ENCODE data around the gene ANXA8L1. TPM values are rescaled to one million over a fixed set of nuclear protein-coding genes. Genes with fewer than 3 reads are reported as not detected.
"Not testable (repeated sequence)": the region's sequence is repeated elsewhere in the genome, so short reads cannot be mapped to it uniquely, and the experiment has no call there.

The ANXA8L1 gene
- polyA plus RNA-seq, 1 experiment: 0.54 TPM

GRCh38 chr10:46329690-46330016, 45.9 kb upstream of the ANXA8L1 start:
- Histone ChIP-seq H3K36me3 (ENCODE audit: control insufficient read depth, insufficient read depth, low read length) (no peaks in the 10 kb centered on the region), H3K4me3 (ENCODE audit: low read depth, low read length) (no peak overlapping the region), H3K27me3 (ENCODE audit: control insufficient read depth, insufficient read depth, low read length) (peaks cover 3% of the 10 kb centered on the region)
- TF ChIP-seq, protein P1, sequence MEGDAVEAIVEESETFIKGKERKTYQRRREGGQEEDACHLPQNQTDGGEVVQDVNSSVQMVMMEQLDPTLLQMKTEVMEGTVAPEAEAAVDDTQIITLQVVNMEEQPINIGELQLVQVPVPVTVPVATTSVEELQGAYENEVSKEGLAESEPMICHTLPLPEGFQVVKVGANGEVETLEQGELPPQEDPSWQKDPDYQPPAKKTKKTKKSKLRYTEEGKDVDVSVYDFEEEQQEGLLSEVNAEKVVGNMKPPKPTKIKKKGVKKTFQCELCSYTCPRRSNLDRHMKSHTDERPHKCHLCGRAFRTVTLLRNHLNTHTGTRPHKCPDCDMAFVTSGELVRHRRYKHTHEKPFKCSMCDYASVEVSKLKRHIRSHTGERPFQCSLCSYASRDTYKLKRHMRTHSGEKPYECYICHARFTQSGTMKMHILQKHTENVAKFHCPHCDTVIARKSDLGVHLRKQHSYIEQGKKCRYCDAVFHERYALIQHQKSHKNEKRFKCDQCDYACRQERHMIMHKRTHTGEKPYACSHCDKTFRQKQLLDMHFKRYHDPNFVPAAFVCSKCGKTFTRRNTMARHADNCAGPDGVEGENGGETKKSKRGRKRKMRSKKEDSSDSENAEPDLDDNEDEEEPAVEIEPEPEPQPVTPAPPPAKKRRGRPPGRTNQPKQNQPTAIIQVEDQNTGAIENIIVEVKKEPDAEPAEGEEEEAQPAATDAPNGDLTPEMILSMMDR (IDR thresholded peaks at IDR 0.05; ENCODE audit: insufficient read depth, low read depth, low read length): no peak
- DNase-seq (ENCODE audit: low read depth): no peak
- ChIA-PET CTCF (no interaction called here), POLR2A (no interaction called here)

- POLR2A ChIA-PET: no interaction called here
- peaks cover 3% of the 10 kb centered on the region for H3K27me3 ChIP-seq (ENCODE audit: control insufficient read depth, insufficient read depth, low read length)
- CTCF ChIA-PET: no interaction called here
- no peak overlapping the region for H3K4me3 ChIP-seq (ENCODE audit: low read depth, low read length)
- DNase-seq (ENCODE audit: low read depth): no peak
- no peaks in the 10 kb centered on the region for H3K36me3 ChIP-seq (ENCODE audit: control insufficient read depth, insufficient read depth, low read length)
- TF ChIP-seq, protein P1 (IDR thresholded peaks at IDR 0.05; ENCODE audit: insufficient read depth, low read depth, low read length): no peak
These were observed 44.7 kb upstream of the ANXA8L1 start for GRCh38 chr10:46330894-46331293.

DNA sequence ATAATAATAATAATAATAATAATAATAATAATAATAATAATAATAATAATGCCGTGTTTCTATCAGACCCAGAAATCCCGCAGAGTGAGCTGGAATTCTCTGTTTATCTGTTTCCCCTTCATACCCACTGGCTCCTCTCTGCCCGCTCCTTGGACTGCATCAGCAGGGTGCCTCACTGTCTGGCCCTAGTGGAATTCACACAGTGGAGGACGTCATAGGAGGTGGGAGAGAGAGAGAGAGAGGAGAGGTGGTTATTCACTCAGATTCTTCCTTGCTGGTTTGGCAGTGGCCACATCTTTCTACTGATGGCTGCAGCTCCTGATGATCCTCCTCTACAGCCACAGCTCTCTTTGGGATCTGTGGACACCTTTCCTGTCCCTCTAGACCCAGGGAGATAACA, 10.1 kb upstream of the ANXA8L1 start:
- H3K27me3 ChIP-seq (ENCODE audit: control insufficient read depth, insufficient read depth, low read length); POLR2A ChIA-PET; CTCF ChIA-PET; H3K4me3 ChIP-seq (ENCODE audit: low read depth, low read length); DNase-seq (ENCODE audit: low read depth); H3K36me3 ChIP-seq (ENCODE audit: control insufficient read depth, insufficient read depth, low read length): not testable (repeated sequence)

GRCh38 chr10:46367209-46367608, 8.4 kb upstream of the ANXA8L1 start:
- H3K36me3 ChIP-seq (ENCODE audit: control insufficient read depth, insufficient read depth, low read length); POLR2A ChIA-PET; H3K27me3 ChIP-seq (ENCODE audit: control insufficient read depth, insufficient read depth, low read length); H3K4me3 ChIP-seq (ENCODE audit: low read depth, low read length); CTCF ChIA-PET; DNase-seq (ENCODE audit: low read depth): not testable (repeated sequence)

GRCh38 chr10:46367666-46368240, 7.8 kb upstream of the ANXA8L1 start:
- POLR2A ChIA-PET; CTCF ChIA-PET; H3K36me3 ChIP-seq (ENCODE audit: control insufficient read depth, insufficient read depth, low read length); H3K4me3 ChIP-seq (ENCODE audit: low read depth, low read length); H3K27me3 ChIP-seq (ENCODE audit: control insufficient read depth, insufficient read depth, low read length); DNase-seq (ENCODE audit: low read depth): not testable (repeated sequence)

DNA sequence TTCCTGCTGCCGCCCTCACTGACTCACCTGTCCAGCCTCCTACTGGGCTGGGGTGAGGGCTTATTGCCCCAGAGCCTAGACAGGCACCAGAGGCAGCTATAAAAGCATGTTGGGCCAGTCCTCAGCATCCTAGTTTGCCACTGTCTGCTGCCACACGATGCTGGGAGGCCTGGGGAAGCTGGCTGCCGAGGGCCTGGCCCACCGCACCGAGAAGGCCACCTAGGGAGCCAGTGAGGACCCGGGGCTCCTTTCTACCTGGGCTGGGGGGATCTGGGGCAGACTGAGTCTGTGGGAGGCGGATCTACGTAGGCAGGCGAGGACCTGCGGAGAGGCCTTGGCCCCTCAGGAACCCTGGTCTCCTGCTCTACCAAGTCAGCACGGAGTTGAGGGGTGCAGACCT, 6.6 kb upstream of the ANXA8L1 start:
- DNase-seq (ENCODE audit: low read depth); POLR2A ChIA-PET; CTCF ChIA-PET; H3K36me3 ChIP-seq (ENCODE audit: control insufficient read depth, insufficient read depth, low read length); H3K4me3 ChIP-seq (ENCODE audit: low read depth, low read length); H3K27me3 ChIP-seq (ENCODE audit: control insufficient read depth, insufficient read depth, low read length): not testable (repeated sequence)

- CTCF ChIA-PET: not testable (repeated sequence)
These were observed 1.2 kb upstream of the ANXA8L1 start for GRCh38 chr10:46374410-46374809.

DNA sequence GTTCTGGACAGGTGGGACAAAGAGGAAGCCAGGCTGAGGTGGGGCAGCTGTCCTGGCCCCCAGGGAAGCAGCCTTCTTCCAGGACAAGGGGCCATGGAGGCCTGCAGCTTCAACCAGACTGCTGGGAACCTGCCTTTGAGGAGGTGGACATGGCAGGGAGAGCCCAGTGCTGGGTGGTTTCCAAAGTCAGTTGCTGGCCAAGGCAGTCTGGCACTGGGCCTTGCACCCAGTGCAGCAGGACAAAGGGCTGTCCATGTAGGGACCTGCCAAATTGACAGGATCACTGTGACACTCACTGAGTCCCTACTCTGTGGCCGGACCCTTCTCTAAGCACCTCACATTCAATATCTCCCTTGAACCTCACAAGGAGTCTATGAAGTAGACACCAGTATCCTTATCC, 1.4 kb downstream of the ANXA8L1 start:
- H3K4me3 ChIP-seq (ENCODE audit: low read depth, low read length); DNase-seq (ENCODE audit: low read depth); POLR2A ChIA-PET: not testable (repeated sequence)

More at GRCh38 chr10:46374410-46374809, 1.2 kb upstream of the ANXA8L1 start:
- H3K36me3 ChIP-seq (ENCODE audit: control insufficient read depth, insufficient read depth, low read length); POLR2A ChIA-PET; H3K27me3 ChIP-seq (ENCODE audit: control insufficient read depth, insufficient read depth, low read length); H3K4me3 ChIP-seq (ENCODE audit: low read depth, low read length); DNase-seq (ENCODE audit: low read depth): not testable (repeated sequence)

GRCh38 chr10:46377651-46378050, 2.1 kb downstream of the ANXA8L1 start:
- DNase-seq (ENCODE audit: low read depth); H3K27me3 ChIP-seq (ENCODE audit: control insufficient read depth, insufficient read depth, low read length); H3K36me3 ChIP-seq (ENCODE audit: control insufficient read depth, insufficient read depth, low read length); POLR2A ChIA-PET; H3K4me3 ChIP-seq (ENCODE audit: low read depth, low read length); CTCF ChIA-PET: not testable (repeated sequence)

More for the DNA sequence above, 1.4 kb downstream of the ANXA8L1 start:
- H3K27me3 ChIP-seq (ENCODE audit: control insufficient read depth, insufficient read depth, low read length); H3K36me3 ChIP-seq (ENCODE audit: control insufficient read depth, insufficient read depth, low read length); CTCF ChIA-PET: not testable (repeated sequence)

DNA sequence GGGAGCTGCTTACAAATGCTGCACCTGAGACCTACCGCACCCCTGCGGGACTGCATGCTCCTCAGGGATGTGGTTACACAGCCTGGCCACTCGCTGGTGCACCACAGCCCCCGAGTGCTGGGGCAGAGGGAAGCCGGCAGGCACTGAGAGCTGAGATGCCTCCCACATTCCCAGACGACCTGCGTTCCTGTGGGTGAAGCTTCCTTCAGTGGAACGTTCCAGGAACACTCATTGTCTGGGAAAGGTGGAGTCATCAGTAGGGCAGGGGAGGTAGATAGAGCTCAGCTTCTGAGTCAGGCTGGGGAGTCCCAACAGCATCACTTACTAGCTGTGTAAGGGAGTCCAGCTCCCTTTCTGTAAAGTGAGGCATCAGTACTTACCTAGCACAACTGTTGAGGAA, 2.5 kb downstream of the ANXA8L1 start:
- H3K27me3 ChIP-seq (ENCODE audit: control insufficient read depth, insufficient read depth, low read length); POLR2A ChIA-PET; H3K4me3 ChIP-seq (ENCODE audit: low read depth, low read length); DNase-seq (ENCODE audit: low read depth); CTCF ChIA-PET; H3K36me3 ChIP-seq (ENCODE audit: control insufficient read depth, insufficient read depth, low read length): not testable (repeated sequence)

GRCh38 chr10:46379233-46379848, 3.8 kb downstream of the ANXA8L1 start:
- POLR2A ChIA-PET, CTCF ChIA-PET: not testable (repeated sequence)

GRCh38 chr10:46385858-46386257, 10.3 kb downstream of the ANXA8L1 start:
- CTCF ChIA-PET; DNase-seq (ENCODE audit: low read depth); H3K4me3 ChIP-seq (ENCODE audit: low read depth, low read length); H3K36me3 ChIP-seq (ENCODE audit: control insufficient read depth, insufficient read depth, low read length); H3K27me3 ChIP-seq (ENCODE audit: control insufficient read depth, insufficient read depth, low read length); POLR2A ChIA-PET: not testable (repeated sequence)

More at GRCh38 chr10:46379233-46379848, 3.8 kb downstream of the ANXA8L1 start:
- H3K27me3 ChIP-seq (ENCODE audit: control insufficient read depth, insufficient read depth, low read length); H3K4me3 ChIP-seq (ENCODE audit: low read depth, low read length); H3K36me3 ChIP-seq (ENCODE audit: control insufficient read depth, insufficient read depth, low read length); DNase-seq (ENCODE audit: low read depth): not testable (repeated sequence)
